ENCODE measurements around the gene LRP1. TPM values are rescaled to one million over a fixed set of nuclear protein-coding genes. Genes with fewer than 3 reads are reported as not detected.

The LRP1 gene
- total RNA-seq, 2 experiments from 2014 or later: 0.33 to 0.85 TPM

DNA sequence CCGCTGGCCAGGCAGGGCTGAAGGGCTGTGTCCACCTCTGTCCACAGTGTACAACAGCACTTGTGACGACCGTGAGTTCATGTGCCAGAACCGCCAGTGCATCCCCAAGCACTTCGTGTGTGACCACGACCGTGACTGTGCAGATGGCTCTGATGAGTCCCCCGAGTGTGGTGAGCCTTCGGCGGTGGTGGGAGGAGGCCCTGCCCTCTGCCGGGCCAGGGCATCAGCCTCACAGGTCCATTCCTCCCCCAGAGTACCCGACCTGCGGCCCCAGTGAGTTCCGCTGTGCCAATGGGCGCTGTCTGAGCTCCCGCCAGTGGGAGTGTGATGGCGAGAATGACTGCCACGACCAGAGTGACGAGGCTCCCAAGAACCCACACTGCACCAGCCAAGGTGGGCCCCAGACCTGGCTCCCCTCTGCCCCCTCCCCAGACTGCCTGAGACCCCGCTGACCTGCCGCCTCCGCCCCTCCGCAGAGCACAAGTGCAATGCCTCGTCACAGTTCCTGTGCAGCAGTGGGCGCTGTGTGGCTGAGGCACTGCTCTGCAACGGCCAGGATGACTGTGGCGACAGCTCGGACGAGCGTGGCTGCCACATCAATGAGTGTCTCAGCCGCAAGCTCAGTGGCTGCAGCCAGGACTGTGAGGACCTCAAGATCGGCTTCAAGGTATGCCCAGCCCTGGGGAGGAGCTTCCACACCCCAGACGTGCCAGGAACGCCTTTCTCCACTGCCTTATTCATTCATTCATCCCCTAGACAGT, 67.5 kb downstream of the LRP1 start:
- CTCF ChIA-PET: interaction anchor here (1.8 to 4.0 kb wide), 2 partner anchors 18 to 44 kb away, joined by 5 to 17 read pairs; no protein-coding TSS in a partner anchor
- no peak overlapping the region for H3K27ac Mint-ChIP-seq
- H3K4me1 Mint-ChIP-seq: no peaks in the 10 kb centered on the region
- no peak overlapping the region for H3K4me3 Mint-ChIP-seq
- H3K9me3 Mint-ChIP-seq (ENCODE audit: low read depth): no peaks in the 10 kb centered on the region
- no peak for DNase-seq
- H3K27me3 Mint-ChIP-seq: no peaks in the 10 kb centered on the region
- H3K36me3 Mint-ChIP-seq: no peaks in the 10 kb centered on the region
- no peak for ATAC-seq

DNA sequence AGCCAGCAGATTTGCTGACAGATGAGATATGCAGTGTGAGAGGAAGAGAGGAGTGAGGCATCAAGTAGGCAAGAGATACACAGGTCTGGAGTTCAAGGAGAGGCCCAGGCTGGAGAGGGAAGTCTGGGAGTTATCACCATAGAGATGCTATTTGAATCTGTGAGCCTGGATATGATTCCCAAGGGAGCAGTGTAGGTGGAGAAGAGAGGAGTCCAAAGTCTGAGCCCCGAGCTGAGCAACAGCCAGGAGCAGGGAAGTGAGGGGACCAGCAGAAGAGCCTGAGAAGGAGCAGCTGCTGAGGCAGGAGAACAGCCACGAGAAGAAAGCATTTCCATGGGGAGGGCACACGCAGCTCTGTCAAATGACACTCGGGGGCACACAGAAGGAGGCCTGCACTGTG, 68.2 kb downstream of the LRP1 start:
- Mint-ChIP-seq H3K27me3 (no peaks in the 10 kb centered on the region), H3K9me3 (ENCODE audit: low read depth) (no peaks in the 10 kb centered on the region), H3K36me3 (no peaks in the 10 kb centered on the region), H3K4me3 (no peak overlapping the region), H3K4me1 (no peaks in the 10 kb centered on the region), H3K27ac (no peak overlapping the region)
- CTCF ChIA-PET: interaction anchor here (1.0 to 4.0 kb wide), 3 partner anchors 13 to 43 kb away, joined by 3 to 17 read pairs (median 5); no protein-coding TSS in a partner anchor
- DNase-seq (no peak), ATAC-seq (no peak)

DNA sequence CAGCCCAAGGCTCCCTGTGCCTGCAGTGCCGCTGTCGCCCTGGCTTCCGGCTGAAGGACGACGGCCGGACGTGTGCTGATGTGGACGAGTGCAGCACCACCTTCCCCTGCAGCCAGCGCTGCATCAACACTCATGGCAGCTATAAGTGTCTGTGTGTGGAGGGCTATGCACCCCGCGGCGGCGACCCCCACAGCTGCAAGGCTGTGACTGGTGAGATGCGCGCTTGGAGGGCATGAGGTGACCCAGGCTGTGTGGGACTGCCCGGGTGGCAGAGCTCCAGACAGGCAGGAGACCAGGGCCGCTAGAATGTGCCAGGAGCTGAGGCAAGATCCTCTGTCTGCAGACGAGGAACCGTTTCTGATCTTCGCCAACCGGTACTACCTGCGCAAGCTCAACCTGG, 68.7 kb downstream of the LRP1 start:
- H3K27me3 Mint-ChIP-seq: no peaks in the 10 kb centered on the region
- no peak overlapping the region for H3K4me3 Mint-ChIP-seq
- H3K9me3 Mint-ChIP-seq (ENCODE audit: low read depth): no peaks in the 10 kb centered on the region
- ATAC-seq (no peak), DNase-seq (no peak)
- no peaks in the 10 kb centered on the region for H3K36me3 Mint-ChIP-seq
- CTCF ChIA-PET: interaction anchor here (1.0 to 4.0 kb wide), 3 partner anchors 14 to 43 kb away, joined by 3 to 17 read pairs (median 5); no protein-coding TSS in a partner anchor
- H3K27ac Mint-ChIP-seq: no peak overlapping the region
- no peaks in the 10 kb centered on the region for H3K4me1 Mint-ChIP-seq

DNA sequence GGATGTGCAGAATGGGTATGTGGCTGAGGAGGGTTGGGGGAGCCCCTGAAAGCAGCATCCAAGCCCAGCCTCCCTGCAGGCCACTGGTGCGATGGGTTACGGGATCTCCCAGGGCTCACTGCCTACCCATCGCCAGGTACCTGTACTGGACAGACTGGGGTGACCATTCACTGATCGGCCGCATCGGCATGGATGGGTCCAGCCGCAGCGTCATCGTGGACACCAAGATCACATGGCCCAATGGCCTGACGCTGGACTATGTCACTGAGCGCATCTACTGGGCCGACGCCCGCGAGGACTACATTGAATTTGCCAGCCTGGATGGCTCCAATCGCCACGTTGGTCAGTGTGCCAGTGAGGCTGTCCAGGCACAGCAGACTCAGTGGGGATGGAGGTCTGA, 70.0 kb downstream of the LRP1 start:
- Mint-ChIP-seq H3K36me3 (no peaks in the 10 kb centered on the region), H3K4me3 (no peak overlapping the region), H3K4me1 (no peaks in the 10 kb centered on the region), H3K27me3 (no peaks in the 10 kb centered on the region), H3K9me3 (ENCODE audit: low read depth) (no peaks in the 10 kb centered on the region), H3K27ac (no peak overlapping the region)
- no peak for DNase-seq
- CTCF ChIA-PET: interaction anchor here (1.3 to 4.0 kb wide), 3 partner anchors 15 to 45 kb away, joined by 3 to 17 read pairs (median 7); no protein-coding TSS in a partner anchor
- no peak for ATAC-seq

DNA sequence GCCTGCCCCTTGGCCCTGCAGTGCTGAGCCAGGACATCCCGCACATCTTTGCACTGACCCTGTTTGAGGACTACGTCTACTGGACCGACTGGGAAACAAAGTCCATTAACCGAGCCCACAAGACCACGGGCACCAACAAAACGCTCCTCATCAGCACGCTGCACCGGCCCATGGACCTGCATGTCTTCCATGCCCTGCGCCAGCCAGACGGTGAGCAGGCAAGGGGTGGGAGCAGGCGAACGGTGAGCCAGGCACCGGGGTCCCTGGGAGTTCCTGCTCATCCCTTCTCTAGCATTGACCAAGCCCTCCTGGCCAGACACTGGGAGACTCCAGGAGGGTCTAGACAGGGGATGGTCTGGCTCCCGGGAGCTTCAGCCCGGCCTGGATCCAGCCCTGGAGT, 70.9 kb downstream of the LRP1 start:
- DNase-seq: no peak
- CTCF ChIA-PET: interaction anchor here (1.3 to 4.0 kb wide), 2 partner anchors 15 to 44 kb away, joined by 7 to 17 read pairs; no protein-coding TSS in a partner anchor
- H3K27ac Mint-ChIP-seq: no peak overlapping the region
- ATAC-seq: no peak
- no peaks in the 10 kb centered on the region for H3K9me3 Mint-ChIP-seq (ENCODE audit: low read depth)
- no peaks in the 10 kb centered on the region for H3K4me1 Mint-ChIP-seq
- H3K36me3 Mint-ChIP-seq: no peaks in the 10 kb centered on the region
- no peaks in the 10 kb centered on the region for H3K27me3 Mint-ChIP-seq
- no peak overlapping the region for H3K4me3 Mint-ChIP-seq

DNA sequence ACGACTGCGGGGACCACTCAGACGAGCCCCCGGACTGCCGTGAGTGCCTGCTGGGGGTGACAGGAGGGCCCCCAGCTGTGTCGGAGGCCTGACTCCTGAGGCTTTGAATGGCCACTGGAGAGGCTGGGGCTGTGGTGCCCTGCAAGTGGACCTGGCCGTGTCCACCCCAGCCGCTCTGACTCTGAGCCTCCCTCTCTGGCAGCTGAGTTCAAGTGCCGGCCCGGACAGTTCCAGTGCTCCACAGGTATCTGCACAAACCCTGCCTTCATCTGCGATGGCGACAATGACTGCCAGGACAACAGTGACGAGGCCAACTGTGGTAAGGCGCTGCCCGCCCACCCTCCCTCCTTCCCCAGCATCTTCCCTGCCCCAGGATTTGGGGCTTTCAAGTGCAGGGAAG, 72.2 kb downstream of the LRP1 start:
- no peak overlapping the region for H3K4me3 Mint-ChIP-seq
- H3K4me1 Mint-ChIP-seq: no peaks in the 10 kb centered on the region
- ATAC-seq (no peak), DNase-seq (no peak)
- CTCF ChIA-PET: no interaction called here
- H3K27ac Mint-ChIP-seq: no peak overlapping the region
- no peaks in the 10 kb centered on the region for H3K36me3 Mint-ChIP-seq
- no peaks in the 10 kb centered on the region for H3K27me3 Mint-ChIP-seq
- no peaks in the 10 kb centered on the region for H3K9me3 Mint-ChIP-seq (ENCODE audit: low read depth)

DNA sequence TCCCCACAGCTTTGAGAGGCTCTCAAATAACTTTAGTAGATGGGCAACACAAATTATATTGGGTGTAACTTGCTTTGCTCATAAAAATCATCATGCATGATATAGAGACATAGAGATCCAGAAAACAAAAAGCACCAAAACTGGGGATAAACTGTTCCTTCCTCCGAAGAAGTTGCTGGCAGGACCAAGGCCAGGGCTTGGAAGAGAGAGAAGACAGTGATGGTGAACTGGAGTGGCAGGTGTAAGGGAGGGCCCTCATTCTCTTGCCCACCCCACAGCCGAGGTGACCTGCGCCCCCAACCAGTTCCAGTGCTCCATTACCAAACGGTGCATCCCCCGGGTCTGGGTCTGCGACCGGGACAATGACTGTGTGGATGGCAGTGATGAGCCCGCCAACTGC, 72.9 kb downstream of the LRP1 start:
- Mint-ChIP-seq H3K4me1 (no peaks in the 10 kb centered on the region), H3K27ac (no peak overlapping the region), H3K9me3 (ENCODE audit: low read depth) (no peaks in the 10 kb centered on the region), H3K27me3 (no peaks in the 10 kb centered on the region), H3K4me3 (no peak overlapping the region), H3K36me3 (no peaks in the 10 kb centered on the region)
- ATAC-seq: no peak
- CTCF ChIA-PET: no interaction called here
- DNase-seq: no peak

DNA sequence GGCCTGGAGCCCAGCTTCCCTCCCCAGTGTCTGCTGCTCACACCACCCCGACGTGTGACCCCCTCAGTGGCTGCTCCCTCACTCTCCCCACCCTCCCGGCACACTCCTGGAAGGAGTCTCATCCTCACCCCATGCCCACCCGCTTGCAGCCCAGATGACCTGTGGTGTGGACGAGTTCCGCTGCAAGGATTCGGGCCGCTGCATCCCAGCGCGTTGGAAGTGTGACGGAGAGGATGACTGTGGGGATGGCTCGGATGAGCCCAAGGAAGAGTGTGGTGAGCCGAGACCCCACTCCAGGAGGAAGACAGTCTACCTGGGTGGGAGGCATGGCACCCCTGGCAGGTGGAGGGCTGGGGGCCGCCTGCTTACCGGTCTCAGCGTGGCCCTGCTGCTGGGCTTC, 73.3 kb downstream of the LRP1 start:
- ATAC-seq: no peak
- CTCF ChIA-PET: no interaction called here
- no peaks in the 10 kb centered on the region for H3K9me3 Mint-ChIP-seq (ENCODE audit: low read depth)

DNA sequence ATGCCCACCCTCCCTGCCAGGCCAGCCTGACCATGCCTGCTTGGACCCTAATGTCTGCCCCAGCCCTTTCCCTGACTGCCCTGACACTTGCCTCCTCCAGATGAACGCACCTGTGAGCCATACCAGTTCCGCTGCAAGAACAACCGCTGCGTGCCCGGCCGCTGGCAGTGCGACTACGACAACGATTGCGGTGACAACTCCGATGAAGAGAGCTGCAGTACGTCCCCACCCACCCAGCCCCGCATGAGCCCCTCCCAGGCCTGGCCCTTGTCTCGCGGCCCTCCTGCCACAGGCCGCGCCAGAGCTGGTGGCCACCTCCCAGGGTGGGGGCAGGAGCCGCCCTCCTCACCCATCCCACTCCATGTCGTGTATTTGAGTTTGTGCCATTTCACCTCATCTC, 74.0 kb downstream of the LRP1 start:
- ATAC-seq: no peak
- CTCF ChIA-PET: no interaction called here
- DNase-seq: no peak
- H3K4me1 Mint-ChIP-seq: no peaks in the 10 kb centered on the region
- H3K27me3 Mint-ChIP-seq: no peaks in the 10 kb centered on the region
- H3K27ac Mint-ChIP-seq: no peak overlapping the region
- no peaks in the 10 kb centered on the region for H3K36me3 Mint-ChIP-seq
- no peak overlapping the region for H3K4me3 Mint-ChIP-seq
- no peaks in the 10 kb centered on the region for H3K9me3 Mint-ChIP-seq (ENCODE audit: low read depth)

More for the DNA sequence above, 73.3 kb downstream of the LRP1 start:
- Mint-ChIP-seq H3K4me3 (no peak overlapping the region), H3K27me3 (no peaks in the 10 kb centered on the region), H3K36me3 (no peaks in the 10 kb centered on the region), H3K27ac (no peak overlapping the region), H3K4me1 (no peaks in the 10 kb centered on the region)
- DNase-seq: no peak

DNA sequence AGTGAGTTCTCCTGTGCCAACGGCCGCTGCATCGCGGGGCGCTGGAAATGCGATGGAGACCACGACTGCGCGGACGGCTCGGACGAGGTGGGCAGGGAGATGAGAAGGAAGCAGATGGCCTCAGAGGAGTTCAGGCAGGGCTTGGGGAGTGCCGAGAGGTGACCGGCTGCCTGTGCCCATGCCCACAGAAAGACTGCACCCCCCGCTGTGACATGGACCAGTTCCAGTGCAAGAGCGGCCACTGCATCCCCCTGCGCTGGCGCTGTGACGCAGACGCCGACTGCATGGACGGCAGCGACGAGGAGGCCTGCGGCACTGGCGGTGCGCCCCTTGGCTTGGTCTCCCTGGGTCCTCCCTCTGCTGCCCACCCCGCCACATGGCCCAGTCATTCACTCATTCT, 74.9 kb downstream of the LRP1 start:
- CTCF ChIA-PET: no interaction called here

DNA sequence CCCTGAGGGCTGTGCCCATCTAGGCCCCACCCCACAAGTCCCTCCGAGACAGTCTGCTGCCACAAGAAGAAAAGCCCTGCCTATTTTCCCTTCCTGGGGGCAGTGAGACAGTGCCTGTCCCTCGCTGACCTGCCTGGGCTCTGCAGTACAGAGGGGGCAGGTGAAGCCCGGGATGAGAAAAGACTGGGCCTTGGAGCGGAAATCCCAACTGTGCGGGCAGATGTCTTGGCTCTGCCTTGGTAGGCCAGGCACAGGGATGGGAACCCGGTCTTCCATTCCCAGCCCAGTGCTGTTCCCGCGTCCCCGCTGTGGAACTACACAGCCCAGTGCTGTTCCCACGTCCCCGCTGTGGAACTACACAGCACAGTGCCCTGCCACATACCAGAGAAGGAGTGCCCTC, 75.5 kb downstream of the LRP1 start:
- no peak for DNase-seq
- H3K36me3 Mint-ChIP-seq: no peaks in the 10 kb centered on the region
- no peak overlapping the region for H3K4me3 Mint-ChIP-seq
- no peak overlapping the region for H3K27ac Mint-ChIP-seq
- no peaks in the 10 kb centered on the region for H3K9me3 Mint-ChIP-seq (ENCODE audit: low read depth)
- CTCF ChIA-PET: no interaction called here
- H3K4me1 Mint-ChIP-seq: no peaks in the 10 kb centered on the region
- no peaks in the 10 kb centered on the region for H3K27me3 Mint-ChIP-seq
- no peak for ATAC-seq

More for the DNA sequence above, 74.9 kb downstream of the LRP1 start:
- no peaks in the 10 kb centered on the region for H3K36me3 Mint-ChIP-seq
- no peaks in the 10 kb centered on the region for H3K9me3 Mint-ChIP-seq (ENCODE audit: low read depth)
- no peak overlapping the region for H3K27ac Mint-ChIP-seq
- no peak for ATAC-seq
- H3K27me3 Mint-ChIP-seq: no peaks in the 10 kb centered on the region
- no peak overlapping the region for H3K4me3 Mint-ChIP-seq
- H3K4me1 Mint-ChIP-seq: no peaks in the 10 kb centered on the region
- no peak for DNase-seq

DNA sequence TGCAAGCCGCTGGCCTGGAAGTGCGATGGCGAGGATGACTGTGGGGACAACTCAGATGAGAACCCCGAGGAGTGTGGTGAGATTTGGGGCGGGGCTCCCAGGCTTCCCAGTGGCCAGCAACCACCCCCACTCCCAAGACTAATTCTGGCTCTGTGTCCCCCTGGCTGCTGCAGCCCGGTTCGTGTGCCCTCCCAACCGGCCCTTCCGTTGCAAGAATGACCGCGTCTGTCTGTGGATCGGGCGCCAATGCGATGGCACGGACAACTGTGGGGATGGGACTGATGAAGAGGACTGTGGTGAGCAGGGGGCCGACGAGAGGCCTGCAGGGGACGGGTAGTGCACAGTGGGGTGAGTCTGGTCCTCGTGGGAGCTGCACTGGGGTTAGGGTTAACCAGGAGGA, 76.2 kb downstream of the LRP1 start:
- H3K9me3 Mint-ChIP-seq (ENCODE audit: low read depth): no peaks in the 10 kb centered on the region
- ATAC-seq: no peak
- CTCF ChIA-PET: no interaction called here
- no peaks in the 10 kb centered on the region for H3K36me3 Mint-ChIP-seq
- no peak overlapping the region for H3K4me3 Mint-ChIP-seq
- DNase-seq: no peak
- H3K27me3 Mint-ChIP-seq: no peaks in the 10 kb centered on the region
- no peak overlapping the region for H3K27ac Mint-ChIP-seq
- H3K4me1 Mint-ChIP-seq: no peaks in the 10 kb centered on the region

DNA sequence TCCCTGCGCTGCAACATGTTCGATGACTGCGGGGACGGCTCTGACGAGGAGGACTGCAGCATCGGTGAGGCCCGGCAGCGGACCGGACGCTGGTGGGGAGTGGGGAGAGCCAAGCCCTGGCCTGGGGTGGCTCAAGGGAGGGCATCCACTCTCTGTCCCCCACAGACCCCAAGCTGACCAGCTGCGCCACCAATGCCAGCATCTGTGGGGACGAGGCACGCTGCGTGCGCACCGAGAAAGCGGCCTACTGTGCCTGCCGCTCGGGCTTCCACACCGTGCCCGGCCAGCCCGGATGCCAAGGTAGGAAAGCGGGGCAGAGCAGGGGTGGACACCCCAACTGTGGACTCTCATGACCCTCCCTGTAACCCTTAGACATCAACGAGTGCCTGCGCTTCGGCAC, 76.9 kb downstream of the LRP1 start:
- H3K27me3 Mint-ChIP-seq: no peaks in the 10 kb centered on the region
- H3K27ac Mint-ChIP-seq: no peak overlapping the region
- no peaks in the 10 kb centered on the region for H3K36me3 Mint-ChIP-seq
- no peaks in the 10 kb centered on the region for H3K4me1 Mint-ChIP-seq
- CTCF ChIA-PET: interaction anchor here (1.5 to 15.4 kb wide), 3 partner anchors 9 to 39 kb away, joined by 5 to 647 read pairs (median 5); partner anchors contain the start of gene STAC3
- H3K4me3 Mint-ChIP-seq: no peak overlapping the region
- no peaks in the 10 kb centered on the region for H3K9me3 Mint-ChIP-seq (ENCODE audit: low read depth)
- ATAC-seq (no peak), DNase-seq (no peak)

DNA sequence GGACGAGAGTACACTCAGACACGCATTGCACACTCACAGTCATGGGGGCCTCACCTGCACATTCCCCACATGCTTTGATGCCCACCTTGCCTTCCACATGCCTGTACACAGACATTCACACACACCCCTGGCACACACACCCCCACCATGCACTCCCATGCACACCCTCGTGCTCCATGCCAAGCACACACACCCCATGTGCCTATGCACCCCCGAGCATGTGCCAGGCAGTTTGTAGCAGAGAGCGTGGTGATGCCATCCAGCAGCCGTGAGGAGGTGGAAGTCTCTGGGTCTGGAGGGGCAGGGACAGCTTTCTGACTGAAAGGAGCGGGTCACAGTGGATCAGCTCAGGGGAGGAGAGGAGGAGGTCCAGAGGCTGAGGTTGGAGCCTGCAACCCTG, 77.6 kb downstream of the LRP1 start:
- Mint-ChIP-seq H3K4me1 (no peaks in the 10 kb centered on the region), H3K36me3 (no peaks in the 10 kb centered on the region), H3K27ac (no peak overlapping the region), H3K9me3 (ENCODE audit: low read depth) (no peaks in the 10 kb centered on the region), H3K4me3 (no peak overlapping the region), H3K27me3 (no peaks in the 10 kb centered on the region)
- ATAC-seq (no peak), DNase-seq (no peak)
- CTCF ChIA-PET: interaction anchor here (1.5 to 15.4 kb wide), 3 partner anchors 9 to 38 kb away, joined by 5 to 647 read pairs (median 5); partner anchors contain the start of gene STAC3
